HG03066 (cell line): Measurements from ENCODE around the gene ITPR1.

ENCODE experiments used
- ATAC-seq: cut with Tn5 transposase; IDR thresholded peaks from one replicate; pipeline ENCODE4 v1.9.1; 2021; ENCODE audit warnings: low read depth; ENCODE audit not compliant: unreplicated experiment

The ITPR1 gene

GRCh38 chr3:4529876-4530588, 36.9 kb downstream of the ITPR1 start:
- no peak for ATAC-seq

- no peak for ATAC-seq
These were observed 38.4 kb downstream of the ITPR1 start for GRCh38 chr3:4531478-4532025.

GRCh38 chr3:4532535-4533112, 39.5 kb downstream of the ITPR1 start:
- no peak for ATAC-seq

DNA sequence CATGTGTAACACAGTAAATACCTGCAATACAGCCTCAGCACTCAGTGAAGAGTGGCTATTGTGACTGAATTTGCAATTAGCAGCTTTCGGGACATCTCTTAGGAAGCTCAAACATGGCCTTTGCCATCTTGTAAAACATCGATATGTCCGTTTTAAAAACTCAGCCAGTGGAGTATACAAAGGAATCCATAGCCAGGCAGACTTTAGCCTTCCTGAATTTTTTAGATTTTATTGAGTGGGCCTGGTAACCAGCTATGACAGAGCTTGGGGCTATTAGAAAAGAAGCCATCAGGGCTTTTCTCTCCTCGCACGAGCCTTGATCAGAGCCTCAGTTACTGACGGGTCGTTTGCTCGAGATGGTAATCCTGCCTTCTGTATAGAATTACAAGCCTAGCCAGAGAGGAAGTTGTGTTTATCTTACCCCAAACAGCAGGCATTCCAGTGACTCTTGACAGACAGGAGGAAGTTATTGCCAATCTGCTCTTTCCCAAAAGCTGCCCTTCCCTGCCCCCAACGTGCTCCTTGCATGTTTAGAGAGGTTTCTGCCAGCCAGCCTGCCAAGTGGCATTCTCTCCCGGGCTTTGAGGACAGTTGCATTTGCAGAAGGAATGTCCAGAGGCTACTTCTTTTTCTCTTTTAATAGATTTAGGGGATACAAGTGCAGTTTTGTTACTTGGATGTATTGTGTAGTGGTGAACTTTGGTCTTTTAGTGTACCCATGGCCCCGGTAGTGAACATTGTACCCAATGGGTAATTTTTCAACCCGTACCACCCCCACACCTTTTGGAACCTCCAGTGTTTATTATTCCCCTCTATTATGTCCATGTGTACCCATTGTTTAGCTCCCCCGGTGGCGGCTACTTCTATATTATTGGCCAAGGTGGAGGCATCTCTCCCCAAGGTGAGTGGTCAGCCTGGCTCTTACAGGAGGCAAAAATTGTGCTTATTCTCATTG, 40.6 kb downstream of the ITPR1 start:
- no peak for ATAC-seq

GRCh38 chr3:4534906-4535305, 41.8 kb downstream of the ITPR1 start:
- ATAC-seq, result no peak

DNA sequence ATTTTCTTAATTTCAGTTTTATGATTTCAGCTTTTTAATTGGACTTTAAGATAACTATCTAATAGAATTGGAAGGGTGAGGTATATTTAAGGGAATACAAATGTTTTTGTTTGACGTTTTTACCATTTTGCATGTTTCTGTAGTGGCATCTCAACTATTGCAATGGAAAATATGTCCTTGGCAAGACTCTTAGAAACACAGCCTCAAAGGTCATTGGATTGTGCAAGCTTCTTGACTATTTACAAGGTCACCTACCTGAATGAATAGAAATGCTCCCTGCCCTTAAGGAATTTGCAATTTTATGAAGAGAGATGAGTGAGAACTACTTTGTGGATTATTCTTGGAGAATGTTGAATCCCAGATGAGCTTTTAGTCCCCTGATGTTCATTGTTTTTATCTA, 43.1 kb downstream of the ITPR1 start:
- no peak for ATAC-seq

DNA sequence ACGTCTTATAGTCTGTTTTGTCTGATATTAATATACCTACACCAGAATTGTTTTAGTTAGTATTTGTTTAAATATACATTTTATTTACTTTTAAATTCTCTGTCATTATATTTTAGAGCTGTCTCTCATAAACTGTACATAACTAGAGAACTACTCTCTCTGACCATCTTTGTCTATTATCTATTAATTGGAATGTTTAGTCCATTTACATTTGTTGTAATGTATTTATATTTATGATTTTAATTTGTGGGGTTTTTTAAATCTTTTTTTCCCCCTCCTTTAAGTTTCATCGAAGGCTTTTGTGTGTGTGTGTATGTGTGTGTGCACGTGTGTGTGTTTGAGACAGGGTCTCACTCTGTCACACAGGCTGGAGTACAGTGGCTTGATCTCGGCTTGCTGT, 47.1 kb downstream of the ITPR1 start:
- ATAC-seq, result no peak

GRCh38 chr3:4543110-4543509, 50.0 kb downstream of the ITPR1 start:
- no peak for ATAC-seq

DNA sequence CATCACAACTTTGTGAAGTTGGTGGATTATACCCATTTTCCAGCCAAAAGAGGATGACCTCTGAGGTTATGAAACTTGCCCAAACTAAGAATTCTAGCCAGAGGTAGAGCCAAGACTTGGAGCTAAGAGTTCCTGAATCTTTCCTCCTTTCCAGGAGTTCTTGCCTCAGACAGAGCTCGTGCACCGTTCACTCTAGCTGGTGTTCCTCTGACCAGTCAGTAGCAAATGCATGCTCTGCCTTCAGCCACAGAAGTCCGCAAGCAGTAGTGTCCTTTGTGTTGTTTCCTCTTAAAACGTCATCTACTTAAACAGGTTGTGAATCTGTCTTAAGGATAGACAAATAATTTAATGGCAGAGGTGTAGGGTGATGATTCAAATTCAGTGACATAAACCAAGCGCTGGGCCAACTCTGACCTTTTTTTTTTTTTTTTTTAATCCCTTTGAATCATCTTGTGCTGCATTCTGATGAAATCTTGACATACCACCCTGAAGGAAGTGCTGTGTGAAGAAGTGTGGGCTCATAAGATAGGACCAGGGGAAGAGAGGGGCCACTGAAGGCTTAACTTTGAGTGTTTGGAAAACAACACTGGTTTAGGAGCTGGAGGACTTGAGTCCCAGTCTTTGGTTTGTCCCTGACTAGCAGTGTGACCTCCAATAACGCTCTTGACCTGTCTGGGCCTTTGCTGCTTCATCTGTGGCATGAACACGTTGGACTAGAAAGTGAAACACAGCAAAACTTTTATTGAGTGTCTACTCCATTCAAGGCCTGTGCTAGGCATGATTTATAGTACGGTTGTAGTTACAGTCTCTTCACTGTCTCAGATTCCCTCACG, 53.4 kb downstream of the ITPR1 start:
- no peak for ATAC-seq

DNA sequence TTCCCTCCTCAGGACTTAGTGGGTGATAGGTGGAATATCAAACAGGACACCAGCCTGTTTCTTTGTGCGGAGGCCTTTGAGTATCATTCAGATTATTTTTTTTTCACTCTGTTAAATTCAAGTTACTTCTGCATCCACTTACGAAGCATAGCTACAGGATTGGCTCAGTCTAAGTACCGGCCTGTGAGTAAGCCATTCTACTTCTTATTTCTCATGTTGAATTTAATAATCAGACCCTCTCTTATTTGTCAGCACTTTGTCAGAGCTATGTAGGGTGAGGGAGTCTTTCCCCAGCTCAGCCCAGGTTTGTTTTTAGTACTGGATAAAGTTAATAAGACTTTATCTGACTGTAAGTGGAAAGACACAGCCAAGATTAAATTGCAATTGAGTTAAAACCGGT, 54.7 kb downstream of the ITPR1 start:
- no peak for ATAC-seq

DNA sequence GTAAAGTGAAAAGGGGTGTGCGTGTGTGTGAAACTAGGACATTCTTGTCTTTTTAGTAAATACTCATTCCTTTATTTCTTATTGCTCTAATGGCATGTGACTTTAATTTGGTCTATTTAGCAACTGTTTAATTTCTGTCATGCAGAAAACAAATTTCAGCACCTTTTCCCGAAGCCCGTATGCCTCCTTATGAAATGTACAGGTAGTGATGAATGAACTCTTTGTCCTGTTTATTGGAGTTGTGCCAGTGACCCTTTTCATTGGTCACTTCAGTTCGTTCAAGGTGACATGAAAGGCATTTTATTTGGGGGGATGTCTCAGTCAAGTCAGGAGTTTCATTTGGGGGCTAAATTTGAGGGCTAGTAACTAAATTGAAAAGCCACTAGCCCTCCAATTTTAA, 55.2 kb downstream of the ITPR1 start:
- ATAC-seq, result no peak

DNA sequence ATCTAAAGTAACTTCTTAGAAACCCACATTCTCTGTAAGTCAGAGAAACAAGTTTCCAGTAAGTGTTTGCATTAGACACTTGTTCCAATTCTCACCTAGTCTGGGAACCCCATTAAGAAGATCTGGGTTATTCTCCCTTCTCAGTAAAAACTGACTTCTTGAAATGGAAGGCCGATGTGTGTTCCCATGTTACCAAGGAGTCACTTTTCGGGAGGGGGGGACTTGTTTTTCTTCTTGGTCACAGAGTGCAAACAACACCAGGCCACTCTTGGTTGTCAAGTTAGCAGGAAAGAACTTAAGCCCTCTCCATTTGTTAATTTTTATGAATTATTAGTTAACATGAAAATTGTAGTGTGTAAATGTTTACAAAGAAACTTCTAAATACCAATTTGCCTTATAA, 55.6 kb downstream of the ITPR1 start:
- ATAC-seq, result no peak

- no peak for ATAC-seq
These were observed 56.7 kb downstream of the ITPR1 start for GRCh38 chr3:4549896-4550295.

GRCh38 chr3:4551051-4551711, 58.0 kb downstream of the ITPR1 start:
- no peak for ATAC-seq

DNA sequence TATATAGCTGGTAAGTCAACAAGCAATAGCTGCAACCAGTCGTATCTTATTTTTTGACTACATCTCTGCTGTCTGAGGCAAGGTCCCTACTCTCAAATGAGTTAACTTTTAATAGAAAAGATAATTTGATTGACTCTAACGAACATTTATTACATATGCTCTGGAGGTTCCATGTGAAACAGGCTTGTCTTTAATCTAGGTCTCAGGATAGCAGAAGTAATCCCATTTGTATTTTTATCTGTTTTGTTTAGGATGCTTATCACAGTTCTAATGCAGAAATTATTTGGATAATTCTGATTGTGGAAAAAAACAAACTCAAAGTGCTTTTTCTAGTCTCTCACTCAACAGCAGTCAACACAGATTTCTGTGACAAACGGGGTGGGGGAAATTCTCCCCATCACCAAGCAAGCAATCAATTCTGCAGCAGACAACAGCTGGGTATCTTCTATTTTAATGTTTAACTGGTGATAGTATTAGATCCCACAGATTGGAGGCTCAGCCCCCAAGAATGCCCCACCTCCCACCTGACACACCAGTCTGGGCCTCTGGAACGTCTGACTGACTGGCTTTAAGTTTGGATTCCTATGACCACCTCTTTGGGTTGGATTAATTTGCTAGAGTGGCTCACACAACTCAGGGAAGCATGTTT, 58.8 kb downstream of the ITPR1 start:
- ATAC-seq, result no peak

DNA sequence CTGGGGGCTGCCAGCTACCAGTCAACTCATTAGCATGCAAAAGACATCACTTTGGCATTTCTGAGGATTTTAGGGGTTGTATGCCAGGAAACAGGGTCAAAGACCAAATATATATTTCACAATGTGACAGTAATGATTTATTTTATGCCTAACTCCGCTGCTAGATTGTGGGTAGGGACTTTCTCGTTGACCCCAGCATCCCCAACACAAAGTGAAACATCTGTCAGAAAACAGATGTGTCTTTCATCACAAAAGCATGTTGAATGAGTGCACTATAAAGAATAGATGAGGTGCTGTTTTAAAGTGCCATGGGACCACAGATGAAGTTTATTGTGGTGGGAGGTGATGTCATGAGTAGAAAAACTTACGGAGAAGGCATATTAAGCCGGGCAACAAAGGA, 59.7 kb downstream of the ITPR1 start:
- no peak for ATAC-seq

GRCh38 chr3:4561661-4562060, 68.5 kb downstream of the ITPR1 start:
- ATAC-seq, result no peak

- ATAC-seq, result no peak
These were observed 69.4 kb downstream of the ITPR1 start for GRCh38 chr3:4562595-4562994.

DNA sequence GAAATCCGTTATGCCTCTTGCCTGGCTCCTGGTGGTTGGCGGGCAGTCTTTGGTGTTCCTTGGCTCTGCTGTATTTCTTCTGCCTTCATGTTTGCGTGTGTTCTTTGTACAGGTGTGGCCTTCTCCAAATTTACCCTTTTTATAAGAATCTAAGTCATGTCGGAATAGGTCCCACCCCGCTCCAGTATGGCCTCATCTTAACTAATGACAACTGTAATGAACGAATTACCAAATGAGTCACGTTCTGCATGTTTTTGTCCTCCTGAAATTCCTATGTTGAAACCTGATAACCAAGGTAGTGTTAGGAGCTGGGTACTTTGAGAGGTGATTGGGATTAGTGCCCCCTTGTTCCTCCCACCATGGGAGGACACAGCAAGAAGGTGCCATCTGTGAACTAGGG, 71.1 kb downstream of the ITPR1 start:
- no peak for ATAC-seq
